SK-N-SH (cell line): ENCODE data around the gene CRYGC. TPM values are rescaled to one million over a fixed set of nuclear protein-coding genes. Genes with fewer than 3 reads are reported as not detected.

Experiments used
- CTCF ChIA-PET: fragments of 300-600, 350-600 bp; formaldehyde crosslinking; extraction: SDS; loops from one replicate; lab custom pipeline; 2021; lab: Yijun Ruan, JAX
- POLR2A ChIA-PET: fragments of 350-600 bp; sonication (Branson Sonifier 250); formaldehyde crosslinking; extraction: SDS; loops from one replicate; lab custom pipeline; 2020; ENCODE audit warnings: antibody characterized with exemption, inconsistent platforms; lab: Yijun Ruan, JAX
- DNase-seq: peaks from one replicate; pipeline ENCODE4 v3.0.0; 2012
- H2AFZ ChIP-seq: fragments of 200-600 bp; sonication (generic); 2 replicates; pipeline ENCODE4 v1.8.1; 2016; ENCODE audit warnings: antibody characterized with exemption, mild to moderate bottlenecking, low read depth
- H3F3A ChIP-seq: fragments of 200-600 bp; sonication (generic); replicated peaks from 2 replicates; pipeline ENCODE3; 2016; ENCODE audit warnings: antibody characterized with exemption, mild to moderate bottlenecking; ENCODE audit not compliant: insufficient read depth
- H3K27ac ChIP-seq, 2 experiments: fragments of 200-500 bp in 1 of 2; fragments of 200-600 bp in 1 of 2; sonication (Bioruptor generic) in 1 of 2; sonication (generic), shearing (Covaris generic) in 1 of 2; 2 replicates each; pipeline versions ENCODE4 v1.5.1 to v1.6.1; 2014 to 2016; ENCODE audit warnings: low read depth in 2 of 2, inconsistent platforms in 1 of 2, low read length in 1 of 2, mild to moderate bottlenecking in 1 of 2, mixed read lengths in 1 of 2
- H3K27me3 ChIP-seq: fragments of 200-600 bp; sonication (generic), shearing (Covaris generic); 2 replicates; pipeline ENCODE4 v1.6.1; 2016; ENCODE audit warnings: mixed run types; ENCODE audit not compliant: insufficient read depth
- H3K36me3 ChIP-seq, 2 experiments: fragments of 200-500 bp in 1 of 2; fragments of 200-600 bp in 1 of 2; sonication (Bioruptor generic) in 1 of 2; sonication (generic) in 1 of 2; replicated peaks in 1 of 2; 2 replicates each; pipeline versions ENCODE3 to v1.5.1; 2014 to 2016; ENCODE audit warnings: low read length in 1 of 2, mild to moderate bottlenecking in 1 of 2; ENCODE audit not compliant: insufficient read depth in 2 of 2, control insufficient read depth in 1 of 2
- H3K4me1 ChIP-seq, 2 experiments: fragments of 200-500 bp in 1 of 2; fragments of 200-600 bp in 1 of 2; sonication (Bioruptor generic) in 1 of 2; sonication (generic), shearing (Covaris generic) in 1 of 2; 2 replicates each; pipeline versions ENCODE4 v1.5.1 to v1.6.1; 2014 to 2016; ENCODE audit warnings: low read depth in 1 of 2, low read length in 1 of 2, mixed run types in 1 of 2; ENCODE audit not compliant: insufficient read depth in 2 of 2, control insufficient read depth in 1 of 2
- H3K4me2 ChIP-seq: fragments of 200-600 bp; sonication (generic), shearing (Covaris generic); 2 replicates; pipeline ENCODE4 v1.6.1; 2017; ENCODE audit warnings: mixed run types
- H3K4me3 ChIP-seq, 2 experiments: fragments of 200-500 bp in 1 of 2; fragments of 200-600 bp in 1 of 2; sonication (Bioruptor generic) in 1 of 2; sonication (generic), shearing (Covaris generic) in 1 of 2; 2 replicates each; pipeline versions ENCODE4 v1.5.1 to v1.8.1; 2014 to 2016; ENCODE audit warnings: low read depth in 2 of 2, inconsistent platforms in 1 of 2, low read length in 1 of 2, mild to moderate bottlenecking in 1 of 2, mixed read lengths in 1 of 2, moderate library complexity in 1 of 2
- H3K79me2 ChIP-seq: fragments of 200-600 bp; sonication (generic); 2 replicates; pipeline ENCODE4 v1.8.1; 2017; ENCODE audit warnings: mild to moderate bottlenecking; ENCODE audit not compliant: insufficient read depth
- H3K9ac ChIP-seq: fragments of 200-600 bp; sonication (generic); 2 replicates; pipeline ENCODE4 v1.6.1; 2017; ENCODE audit warnings: mixed run types
- H3K9me2 ChIP-seq: fragments of 200-600 bp; sonication (generic); 2 replicates; pipeline ENCODE4 v1.6.1; 2017; ENCODE audit warnings: mixed run types
- H3K9me3 ChIP-seq: fragments of 200-600 bp; sonication (generic); 2 replicates; pipeline ENCODE4 v1.6.1; 2017; ENCODE audit warnings: mixed run types, mild to moderate bottlenecking, moderate library complexity
- H4K20me1 ChIP-seq: fragments of 200-600 bp; sonication (generic); 2 replicates; pipeline ENCODE4 v1.6.1; 2017; ENCODE audit warnings: mild to moderate bottlenecking, mixed run types; ENCODE audit not compliant: insufficient read depth
- CHD2 ChIP-seq: fragments of 150-350 bp; IDR thresholded peaks from 2 replicates; pipeline ENCODE4 v1.6.1; 2018; ENCODE audit warnings: low read length; ENCODE audit not compliant: partially characterized antibody
- EZH2phosphoT487 ChIP-seq: fragments of 200-600 bp; sonication (generic); IDR thresholded peaks from 2 replicates; pipeline ENCODE4 v1.6.1; 2017; ENCODE audit warnings: low read depth, mixed run types, mild to moderate bottlenecking, antibody characterized with exemption, moderate library complexity, borderline replicate concordance
- FOXM1 ChIP-seq: IDR thresholded peaks from 2 replicates; pipeline ENCODE4 v1.4.0; 2012; ENCODE audit warnings: low read depth, mild to moderate bottlenecking
- GABPA ChIP-seq: IDR thresholded peaks from 2 replicates; pipeline ENCODE4 v1.4.0; 2012; ENCODE audit warnings: low read depth, mild to moderate bottlenecking
- MEF2A ChIP-seq: IDR thresholded peaks from 2 replicates; pipeline ENCODE4 v1.4.0; 2012; ENCODE audit warnings: low read depth, borderline replicate concordance
- NFIC ChIP-seq: IDR thresholded peaks from 2 replicates; pipeline ENCODE4 v1.4.0; 2012; ENCODE audit warnings: borderline replicate concordance
- NRF1 ChIP-seq: IDR thresholded peaks from 2 replicates; pipeline ENCODE4 v1.6.1; 2012; ENCODE audit warnings: low read depth, mild to moderate bottlenecking, low read length
- RAD21 ChIP-seq: IDR thresholded peaks from 2 replicates; pipeline ENCODE4 v1.6.1; 2012; ENCODE audit warnings: mild to moderate bottlenecking, low read length
- SMC3 ChIP-seq: IDR thresholded peaks from 2 replicates; pipeline ENCODE4 v1.6.1; 2012; ENCODE audit warnings: low read depth, low read length, improper control_type of control experiment
- TAF1 ChIP-seq: IDR thresholded peaks from 2 replicates; pipeline ENCODE4 v1.6.1; 2012; ENCODE audit warnings: low read depth, mild to moderate bottlenecking, low read length, moderate library complexity, borderline replicate concordance
- TCF12 ChIP-seq: IDR thresholded peaks from 2 replicates; pipeline ENCODE4 v1.4.0; 2012
- TEAD4 ChIP-seq: IDR thresholded peaks from 2 replicates; pipeline ENCODE4 v1.4.0; 2012; ENCODE audit warnings: mild to moderate bottlenecking, borderline replicate concordance; ENCODE audit not compliant: insufficient read depth
- YY1 ChIP-seq: IDR thresholded peaks from 2 replicates; pipeline ENCODE4 v1.4.0; 2012; ENCODE audit warnings: low read depth, mild to moderate bottlenecking
- WGBS: methylation state at CpG from one replicate; pipeline ENCODE4 v1.1.6; 2017; ENCODE audit warnings: low lambda C conversion rate; 5-methylcytosine and 5-hydroxymethylcytosine counted together
- polyA plus RNA-seq, 3 experiments: library from polyadenylated mRNA; depleted of rRNA; stranded (reverse); fragments of >200 nt; gene quantifications; 2 replicates each; pipeline ENCODE4 v1.2.3, GENCODE V29; 2012
- TF ChIP-seq, protein P1 (sequence below): IDR thresholded peaks from 2 replicates; pipeline ENCODE4; 2012
- TF ChIP-seq, protein P2 (sequence below): fragments of 200-600 bp; sonication (generic); IDR thresholded peaks from 2 replicates; pipeline ENCODE4 v1.6.1; 2017; ENCODE audit warnings: antibody characterized with exemption, mild to moderate bottlenecking, moderate library complexity
- TF ChIP-seq, protein P3 (sequence below): IDR thresholded peaks from 2 replicates; pipeline ENCODE4 v1.4.0; 2012; ENCODE audit warnings: low read depth, borderline replicate concordance
- TF ChIP-seq, protein P4 (sequence below): IDR thresholded peaks from 2 replicates; pipeline ENCODE4 v1.4.0; 2012; ENCODE audit warnings: low read depth
- TF ChIP-seq, protein P5 (sequence below): fragments of 150-350 bp; IDR thresholded peaks from 2 replicates; pipeline ENCODE4 v1.6.1; 2017; ENCODE audit warnings: antibody characterized with exemption, low read length, low read depth, borderline replicate concordance
- TF ChIP-seq, protein P6 (sequence below): IDR thresholded peaks from 2 replicates; pipeline ENCODE4 v1.6.1; 2012; ENCODE audit warnings: mild to moderate bottlenecking, low read depth, low read length, moderate library complexity

CRYGC gene
- polyA plus RNA-seq, 1 of the 3 experiments (the other 2 are of a cell fraction): 0.31 TPM

DNA sequence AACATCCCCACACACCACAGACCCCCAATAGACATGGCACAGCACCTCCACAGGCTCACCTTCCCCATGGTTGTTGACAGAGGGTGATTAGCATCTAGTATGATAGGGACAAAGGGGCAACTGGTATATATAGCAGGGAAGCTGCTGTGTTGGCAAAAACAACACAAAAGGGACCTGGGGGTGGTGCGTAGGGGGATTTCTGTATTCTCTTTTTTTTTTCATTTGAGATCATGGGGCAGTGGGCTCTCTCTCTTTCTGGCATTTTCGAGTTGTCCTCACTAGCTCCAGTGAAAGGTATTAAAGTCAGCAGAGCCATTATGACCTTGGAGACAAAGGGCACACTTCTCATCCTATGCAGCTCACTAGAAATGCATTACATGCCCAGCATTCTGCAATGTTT is 33.9 kb upstream of the CRYGC start, which contains the start of gene CRYGA:
Gene CRYGA, minus strand, starts transcription at position 101 of the 400 bp plus-strand sequence. Its CDS starts 33 bp downstream, at position 68.
- no peak within 1 kb of the TSS for H3K4me2 ChIP-seq
- TF ChIP-seq, protein P1, sequence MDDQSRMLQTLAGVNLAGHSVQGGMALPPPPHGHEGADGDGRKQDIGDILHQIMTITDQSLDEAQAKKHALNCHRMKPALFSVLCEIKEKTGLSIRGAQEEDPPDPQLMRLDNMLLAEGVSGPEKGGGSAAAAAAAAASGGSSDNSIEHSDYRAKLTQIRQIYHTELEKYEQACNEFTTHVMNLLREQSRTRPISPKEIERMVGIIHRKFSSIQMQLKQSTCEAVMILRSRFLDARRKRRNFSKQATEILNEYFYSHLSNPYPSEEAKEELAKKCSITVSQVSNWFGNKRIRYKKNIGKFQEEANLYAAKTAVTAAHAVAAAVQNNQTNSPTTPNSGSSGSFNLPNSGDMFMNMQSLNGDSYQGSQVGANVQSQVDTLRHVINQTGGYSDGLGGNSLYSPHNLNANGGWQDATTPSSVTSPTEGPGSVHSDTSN: no peak
- TF ChIP-seq, protein P2, sequence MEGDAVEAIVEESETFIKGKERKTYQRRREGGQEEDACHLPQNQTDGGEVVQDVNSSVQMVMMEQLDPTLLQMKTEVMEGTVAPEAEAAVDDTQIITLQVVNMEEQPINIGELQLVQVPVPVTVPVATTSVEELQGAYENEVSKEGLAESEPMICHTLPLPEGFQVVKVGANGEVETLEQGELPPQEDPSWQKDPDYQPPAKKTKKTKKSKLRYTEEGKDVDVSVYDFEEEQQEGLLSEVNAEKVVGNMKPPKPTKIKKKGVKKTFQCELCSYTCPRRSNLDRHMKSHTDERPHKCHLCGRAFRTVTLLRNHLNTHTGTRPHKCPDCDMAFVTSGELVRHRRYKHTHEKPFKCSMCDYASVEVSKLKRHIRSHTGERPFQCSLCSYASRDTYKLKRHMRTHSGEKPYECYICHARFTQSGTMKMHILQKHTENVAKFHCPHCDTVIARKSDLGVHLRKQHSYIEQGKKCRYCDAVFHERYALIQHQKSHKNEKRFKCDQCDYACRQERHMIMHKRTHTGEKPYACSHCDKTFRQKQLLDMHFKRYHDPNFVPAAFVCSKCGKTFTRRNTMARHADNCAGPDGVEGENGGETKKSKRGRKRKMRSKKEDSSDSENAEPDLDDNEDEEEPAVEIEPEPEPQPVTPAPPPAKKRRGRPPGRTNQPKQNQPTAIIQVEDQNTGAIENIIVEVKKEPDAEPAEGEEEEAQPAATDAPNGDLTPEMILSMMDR: no peak
- TF ChIP-seq, protein P3, sequence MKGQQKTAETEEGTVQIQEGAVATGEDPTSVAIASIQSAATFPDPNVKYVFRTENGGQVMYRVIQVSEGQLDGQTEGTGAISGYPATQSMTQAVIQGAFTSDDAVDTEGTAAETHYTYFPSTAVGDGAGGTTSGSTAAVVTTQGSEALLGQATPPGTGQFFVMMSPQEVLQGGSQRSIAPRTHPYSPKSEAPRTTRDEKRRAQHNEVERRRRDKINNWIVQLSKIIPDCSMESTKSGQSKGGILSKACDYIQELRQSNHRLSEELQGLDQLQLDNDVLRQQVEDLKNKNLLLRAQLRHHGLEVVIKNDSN: no peak
- TF ChIP-seq GABPA (no peak), CHD2 (no peak), NRF1 (no peak), NFIC (no peak), EZH2phosphoT487 (no peak), SMC3 (no peak), YY1 (no peak), TEAD4 (no peak), MEF2A (no peak), TAF1 (no peak), FOXM1 (no peak), RAD21 (no peak), TCF12 (no peak)
- TF ChIP-seq, protein P4, sequence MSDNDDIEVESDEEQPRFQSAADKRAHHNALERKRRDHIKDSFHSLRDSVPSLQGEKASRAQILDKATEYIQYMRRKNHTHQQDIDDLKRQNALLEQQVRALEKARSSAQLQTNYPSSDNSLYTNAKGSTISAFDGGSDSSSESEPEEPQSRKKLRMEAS: no peak
- TF ChIP-seq, protein P5, sequence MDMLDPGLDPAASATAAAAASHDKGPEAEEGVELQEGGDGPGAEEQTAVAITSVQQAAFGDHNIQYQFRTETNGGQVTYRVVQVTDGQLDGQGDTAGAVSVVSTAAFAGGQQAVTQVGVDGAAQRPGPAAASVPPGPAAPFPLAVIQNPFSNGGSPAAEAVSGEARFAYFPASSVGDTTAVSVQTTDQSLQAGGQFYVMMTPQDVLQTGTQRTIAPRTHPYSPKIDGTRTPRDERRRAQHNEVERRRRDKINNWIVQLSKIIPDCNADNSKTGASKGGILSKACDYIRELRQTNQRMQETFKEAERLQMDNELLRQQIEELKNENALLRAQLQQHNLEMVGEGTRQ: no peak
- TF ChIP-seq, protein P6, sequence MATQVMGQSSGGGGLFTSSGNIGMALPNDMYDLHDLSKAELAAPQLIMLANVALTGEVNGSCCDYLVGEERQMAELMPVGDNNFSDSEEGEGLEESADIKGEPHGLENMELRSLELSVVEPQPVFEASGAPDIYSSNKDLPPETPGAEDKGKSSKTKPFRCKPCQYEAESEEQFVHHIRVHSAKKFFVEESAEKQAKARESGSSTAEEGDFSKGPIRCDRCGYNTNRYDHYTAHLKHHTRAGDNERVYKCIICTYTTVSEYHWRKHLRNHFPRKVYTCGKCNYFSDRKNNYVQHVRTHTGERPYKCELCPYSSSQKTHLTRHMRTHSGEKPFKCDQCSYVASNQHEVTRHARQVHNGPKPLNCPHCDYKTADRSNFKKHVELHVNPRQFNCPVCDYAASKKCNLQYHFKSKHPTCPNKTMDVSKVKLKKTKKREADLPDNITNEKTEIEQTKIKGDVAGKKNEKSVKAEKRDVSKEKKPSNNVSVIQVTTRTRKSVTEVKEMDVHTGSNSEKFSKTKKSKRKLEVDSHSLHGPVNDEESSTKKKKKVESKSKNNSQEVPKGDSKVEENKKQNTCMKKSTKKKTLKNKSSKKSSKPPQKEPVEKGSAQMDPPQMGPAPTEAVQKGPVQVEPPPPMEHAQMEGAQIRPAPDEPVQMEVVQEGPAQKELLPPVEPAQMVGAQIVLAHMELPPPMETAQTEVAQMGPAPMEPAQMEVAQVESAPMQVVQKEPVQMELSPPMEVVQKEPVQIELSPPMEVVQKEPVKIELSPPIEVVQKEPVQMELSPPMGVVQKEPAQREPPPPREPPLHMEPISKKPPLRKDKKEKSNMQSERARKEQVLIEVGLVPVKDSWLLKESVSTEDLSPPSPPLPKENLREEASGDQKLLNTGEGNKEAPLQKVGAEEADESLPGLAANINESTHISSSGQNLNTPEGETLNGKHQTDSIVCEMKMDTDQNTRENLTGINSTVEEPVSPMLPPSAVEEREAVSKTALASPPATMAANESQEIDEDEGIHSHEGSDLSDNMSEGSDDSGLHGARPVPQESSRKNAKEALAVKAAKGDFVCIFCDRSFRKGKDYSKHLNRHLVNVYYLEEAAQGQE: no peak
- H3K79me2 ChIP-seq: no peaks in the 10 kb centered on the region
- POLR2A ChIA-PET: no interaction called here
- no peak within 1 kb of the TSS for H3K4me3 ChIP-seq
- H3K4me1 ChIP-seq: no peaks in the 10 kb centered on the region
- no peaks in the 10 kb centered on the region for H4K20me1 ChIP-seq
- H3K27ac ChIP-seq: no peak within 1 kb of the TSS
- no peak for DNase-seq
- 56% methylated on average over 2 of the region's 2 CpGs for WGBS
- H3K9me2 ChIP-seq: no peaks in the 10 kb centered on the region
- H3K9ac ChIP-seq: no peak within 1 kb of the TSS
- H3F3A ChIP-seq: no peaks in the 10 kb centered on the region
- no peak within 1 kb of the TSS for H2AFZ ChIP-seq
- no peaks in the 10 kb centered on the region for H3K27me3 ChIP-seq
- CTCF ChIA-PET: interaction anchor here (4.4 kb wide), 1 partner anchor 12 kb away, joined by 28 read pairs; no protein-coding TSS in a partner anchor
- no peaks in the 10 kb centered on the region for H3K36me3 ChIP-seq
- no peaks in the 10 kb centered on the region for H3K9me3 ChIP-seq
